HepG2 (cell line): ENCODE measurements around the gene AP1AR.

ENCODE experiments used
- POLR2A ChIP-seq, 2 experiments: IDR thresholded peaks; 2 replicates each; pipeline ENCODE4 v1.6.1; 2011; ENCODE audit warnings: low read depth in 2 of 2, low read length in 2 of 2, mild to moderate bottlenecking in 1 of 2, moderate library complexity in 1 of 2; ENCODE audit not compliant: insufficient read depth in 1 of 2
- ZNF34 ChIP-seq: sonication (generic); formaldehyde crosslinking; IDR thresholded peaks from 2 replicates; pipeline ENCODE4 v1.4.0; 2020; ENCODE audit warnings: mild to moderate bottlenecking, missing genetic modification reagents, borderline replicate concordance
- TF ChIP-seq, protein P1 (sequence below): sonication (generic); formaldehyde crosslinking; IDR thresholded peaks from 2 replicates; pipeline ENCODE4 v1.5.0; 2020; ENCODE audit warnings: mild to moderate bottlenecking, missing genetic modification reagents, moderate library complexity
- TF ChIP-seq, protein P2 (sequence below): sonication (generic); formaldehyde crosslinking; IDR thresholded peaks from 2 replicates; pipeline ENCODE4 v1.4.0; 2020; ENCODE audit warnings: mild to moderate bottlenecking, missing genetic modification reagents

- TF ChIP-seq, protein P1, sequence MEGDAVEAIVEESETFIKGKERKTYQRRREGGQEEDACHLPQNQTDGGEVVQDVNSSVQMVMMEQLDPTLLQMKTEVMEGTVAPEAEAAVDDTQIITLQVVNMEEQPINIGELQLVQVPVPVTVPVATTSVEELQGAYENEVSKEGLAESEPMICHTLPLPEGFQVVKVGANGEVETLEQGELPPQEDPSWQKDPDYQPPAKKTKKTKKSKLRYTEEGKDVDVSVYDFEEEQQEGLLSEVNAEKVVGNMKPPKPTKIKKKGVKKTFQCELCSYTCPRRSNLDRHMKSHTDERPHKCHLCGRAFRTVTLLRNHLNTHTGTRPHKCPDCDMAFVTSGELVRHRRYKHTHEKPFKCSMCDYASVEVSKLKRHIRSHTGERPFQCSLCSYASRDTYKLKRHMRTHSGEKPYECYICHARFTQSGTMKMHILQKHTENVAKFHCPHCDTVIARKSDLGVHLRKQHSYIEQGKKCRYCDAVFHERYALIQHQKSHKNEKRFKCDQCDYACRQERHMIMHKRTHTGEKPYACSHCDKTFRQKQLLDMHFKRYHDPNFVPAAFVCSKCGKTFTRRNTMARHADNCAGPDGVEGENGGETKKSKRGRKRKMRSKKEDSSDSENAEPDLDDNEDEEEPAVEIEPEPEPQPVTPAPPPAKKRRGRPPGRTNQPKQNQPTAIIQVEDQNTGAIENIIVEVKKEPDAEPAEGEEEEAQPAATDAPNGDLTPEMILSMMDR (CRISPR knock-in tag): no peak
- TF ChIP-seq, protein P2, sequence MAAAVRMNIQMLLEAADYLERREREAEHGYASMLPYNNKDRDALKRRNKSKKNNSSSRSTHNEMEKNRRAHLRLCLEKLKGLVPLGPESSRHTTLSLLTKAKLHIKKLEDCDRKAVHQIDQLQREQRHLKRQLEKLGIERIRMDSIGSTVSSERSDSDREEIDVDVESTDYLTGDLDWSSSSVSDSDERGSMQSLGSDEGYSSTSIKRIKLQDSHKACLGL: no peak
- TF ChIP-seq ZNF34 (CRISPR knock-in tag): no peak
- TF ChIP-seq POLR2A (IDR thresholded peaks at IDR 0.05; ENCODE audit: insufficient read depth in 1 of 2, low read depth in 2 of 2, low read length in 2 of 2): no peak
Observed at GRCh38 chr4:112185334-112185733, 46.3 kb upstream of the AP1AR start.
